GM12878 (cell line): ENCODE results near the gene EOMES. TPM values are rescaled to one million over a fixed set of nuclear protein-coding genes. Genes with fewer than 3 reads are reported as not detected.

Source experiments
- CBX3 ChIP-seq: fragments of 200-600 bp; sonication (generic); IDR thresholded peaks from 2 replicates; pipeline ENCODE4 v1.6.1; 2016; ENCODE audit warnings: low read depth, borderline replicate concordance
- CEBPB ChIP-seq, 2 experiments: fragments of 150-350 bp in 1 of 2; IDR thresholded peaks; 2 replicates each; pipeline ENCODE4 v1.6.1; 2012 to 2014; ENCODE audit warnings: low read depth in 2 of 2, low read length in 2 of 2, borderline replicate concordance in 1 of 2, inconsistent platforms in 1 of 2
- MAX ChIP-seq: IDR thresholded peaks from 2 replicates; pipeline ENCODE4 v1.6.1; 2012; ENCODE audit warnings: low read depth, low read length, improper control_type of control experiment
- MXI1 ChIP-seq: fragments of 150-350 bp; IDR thresholded peaks from 2 replicates; pipeline ENCODE4 v1.6.1; 2011; ENCODE audit warnings: low read depth, mild to moderate bottlenecking, inconsistent platforms, low read length, improper control_type of control experiment
- NFYA ChIP-seq: IDR thresholded peaks from 2 replicates; pipeline ENCODE4 v1.6.1; 2011; ENCODE audit warnings: low read depth, mild to moderate bottlenecking, low read length, improper control_type of control experiment, borderline replicate concordance
- NKRF ChIP-seq: fragments of 450-650 bp; conservative IDR thresholded peaks from 2 replicates; pipeline ENCODE4 v1.6.1; 2017; ENCODE audit warnings: mild to moderate bottlenecking, moderate library complexity
- NR2C2 ChIP-seq: IDR thresholded peaks from 2 replicates; pipeline ENCODE4 v1.6.1; 2011; ENCODE audit warnings: borderline replicate concordance, low read depth; ENCODE audit not compliant: control insufficient read depth, insufficient read length
- NRF1 ChIP-seq: conservative IDR thresholded peaks from 2 replicates; pipeline ENCODE4 v1.6.1; 2011; ENCODE audit warnings: mild to moderate bottlenecking, low read depth, low read length, improper control_type of control experiment
- POLR2AphosphoS5 ChIP-seq: IDR thresholded peaks from 2 replicates; pipeline ENCODE4 v1.6.1; 2011; ENCODE audit warnings: mild to moderate bottlenecking, low read length, inconsistent platforms
- TCF7 ChIP-seq: IDR thresholded peaks from 2 replicates; pipeline ENCODE4 v1.6.1; 2014; ENCODE audit warnings: antibody characterized with exemption, borderline replicate concordance
- YBX1 ChIP-seq: fragments of 450-650 bp; IDR thresholded peaks from 2 replicates; pipeline ENCODE4 v1.6.1; 2016; ENCODE audit warnings: antibody characterized with exemption
- ZBTB33 ChIP-seq: fragments of 450-650 bp; IDR thresholded peaks from 2 replicates; pipeline ENCODE4 v1.6.1; 2017; ENCODE audit warnings: mild to moderate bottlenecking
- ZNF622 ChIP-seq: fragments of 450-650 bp; IDR thresholded peaks from 2 replicates; pipeline ENCODE4 v1.6.1; 2017; ENCODE audit warnings: mild to moderate bottlenecking, inconsistent platforms
- polyA plus RNA-seq, 11 experiments: library from polyadenylated mRNA; depleted of rRNA in 4 of 11; unstranded in 6 of 11; stranded (reverse) in 5 of 11; fragments of >200 nt; fragmentation: Nextera tagmentation in 4 of 11; fragmentation: Illumina TruSeq in 1 of 11; extraction: Ambion mirVana in 4 of 11; extraction: Trizol in 1 of 11; gene quantifications; 1 replicate in 1 of 11; 2 replicates in 10 of 11; pipeline versions ENCODE4 v1.2.1 to v1.2.3, GENCODE V29; 2011 to 2016; ENCODE audit warnings: inconsistent platforms in 2 of 11, missing spikeins in 2 of 11, low read depth in 1 of 11
- total RNA-seq, 4 experiments: library from RNA; depleted of rRNA in 3 of 4; stranded (reverse); fragments of >200 nt in 3 of 4; fragmentation: Illumina TruSeq in 1 of 4; extraction: Trizol in 1 of 4; gene quantifications; 2 replicates each; pipeline versions ENCODE4 v1.2.1 to v1.2.3, GENCODE V29; 2013 to 2021

EOMES gene
- total and polyA plus RNA-seq, 10 of the 15 experiments (the other 5 are each of a cell fraction or from before 2014, with no cell fraction given): 1.5 to 178 (median 4.5) TPM

GRCh38 chr3:27721717-27722564 lies at the start of gene EOMES (continued):
- TF ChIP-seq NKRF (no peak; the same call in 1 of the 2 replicates), ZNF622 (no peak), MAX (peak; percentile 37; the same call in 1 of the 2 replicates), MXI1 (no peak), NRF1 (no peak), NR2C2 (no peak), CBX3 (no peak), TCF7 (no peak), ZBTB33 (no peak), POLR2AphosphoS5 (no peak), CEBPB (IDR thresholded peaks at IDR 0.05; ENCODE audit: borderline replicate concordance in 1 of 2, low read depth in 2 of 2, low read length in 2 of 2) (no peak), NFYA (no peak), YBX1 (no peak)
